Esophagus muscularis mucosa (tissue), 4 donors: ENCODE measurements around the gene LTV1. TPM values are rescaled to one million over a fixed set of nuclear protein-coding genes. Genes with fewer than 3 reads are reported as not detected.

Source experiments
- DNase-seq: peaks from one replicate; pipeline ENCODE4 v3.0.0-alpha.2; 2017; ENCODE audit errors: extremely low spot score
- H3K27ac ChIP-seq, 4 donors: fragments of 200-600 bp; sonication (generic); replicated peaks in 1 of 4; 1 replicate in 3 of 4; 2 replicates in 1 of 4; pipeline ENCODE4 v1.5.1; 2016 to 2019; ENCODE audit warnings: mild to moderate bottlenecking in 1 of 4
- H3K27me3 ChIP-seq, 4 donors: fragments of 200-600 bp; sonication (generic); one replicate each; pipeline versions ENCODE4 v1.5.1 to v1.6.0; 2016 to 2019
- H3K36me3 ChIP-seq, 4 donors: fragments of 200-600 bp; sonication (generic); one replicate each; pipeline ENCODE4 v1.5.1; 2016 to 2019
- H3K4me1 ChIP-seq, 4 donors: fragments of 200-600 bp; sonication (generic); one replicate each; pipeline ENCODE4 v1.5.1; 2016 to 2019
- H3K4me3 ChIP-seq, 4 donors: fragments of 200-600 bp; sonication (generic); 1 replicate in 2 of 4; 2 replicates in 2 of 4; pipeline ENCODE4 v1.5.1; 2016 to 2019; ENCODE audit warnings: mild to moderate bottlenecking in 4 of 4, moderate library complexity in 1 of 4
- H3K9me3 ChIP-seq, 4 donors: fragments of 200-600 bp; sonication (generic); 1 replicate in 3 of 4; 2 replicates in 1 of 4; pipeline ENCODE4 v1.5.1; 2016 to 2019
- EP300 ChIP-seq: sonication (generic); formaldehyde crosslinking; IDR thresholded peaks from one replicate; pipeline ENCODE4 v1.6.1; 2017; ENCODE audit warnings: antibody characterized with exemption
- POLR2A ChIP-seq: fragments of 450-650 bp; IDR thresholded peaks from one replicate; pipeline ENCODE4 v1.6.1; 2017; ENCODE audit warnings: antibody characterized with exemption, moderate library complexity, mild to moderate bottlenecking, low read depth
- POLR2AphosphoS5 ChIP-seq, 2 donors: sonication (generic); formaldehyde crosslinking; IDR thresholded peaks; one replicate each; pipeline ENCODE4 v1.6.1; 2017; ENCODE audit warnings: antibody characterized with exemption in 2 of 2
- WGBS: methylation state at CpG from one replicate; pipeline ENCODE4 v1.1.5; 2018; 5-methylcytosine and 5-hydroxymethylcytosine counted together
- intact Hi-C: fragments of 100-400 bp; cut with DNase I; formaldehyde crosslinking; loops from one replicate; pipeline ENCODE4 v1.15.1; 2023
- small RNA-seq, 3 donors: library from RNA; depleted of rRNA; stranded (forward); fragments of <200 nt; gene quantifications; one replicate each; pipeline ENCODE3, GENCODE V24; 2016
- total RNA-seq, 4 donors: library from RNA; depleted of rRNA; stranded (reverse); fragments of >200 nt; gene quantifications; one replicate each; pipeline versions ENCODE4 v1.1.0 to v1.2.1, GENCODE V29; 2016
- TF ChIP-seq, protein P1 (sequence below), 3 experiments: fragments of 200-600 bp in 2 of 3; fragments of 450-650 bp in 1 of 3; sonication (generic) in 2 of 3; IDR thresholded peaks; one replicate each; pipeline ENCODE4 v1.5.1; 2017 to 2019; ENCODE audit warnings: antibody characterized with exemption in 3 of 3, mild to moderate bottlenecking in 2 of 3, moderate library complexity in 1 of 3

Gene LTV1
- total RNA-seq, 4 donors from 2014 or later = 15.0 to 20.0 (median 18.0) TPM

DNA sequence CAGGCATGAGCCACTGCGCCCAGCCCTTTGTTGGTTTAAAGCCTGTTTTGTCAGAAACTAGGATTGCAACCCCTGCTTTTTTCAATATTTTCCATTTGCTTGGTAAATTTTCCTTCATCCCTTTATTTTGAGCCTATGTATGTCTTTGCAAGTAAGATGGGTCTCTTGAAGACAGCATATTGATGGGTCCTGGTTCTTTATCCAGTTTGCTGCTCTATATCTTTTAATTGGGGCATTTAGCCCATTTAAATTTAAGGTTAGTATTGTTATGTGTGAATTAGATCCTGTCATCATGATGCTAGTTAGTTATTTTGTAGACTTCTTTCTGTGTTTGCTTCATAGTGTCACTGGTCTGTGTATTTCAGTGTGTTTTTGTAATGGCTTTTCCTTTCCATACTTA is 67.9 kb downstream of the LTV1 start:
- Histone ChIP-seq H3K4me3 (no peak overlapping the region), H3K36me3 (no peaks in the 10 kb centered on the region), H3K9me3 (peaks cover 0 to 20% (median 12%) of the 10 kb centered on the region in 4 donors), H3K27ac (no peak overlapping the region), H3K4me1 (no peaks in the 10 kb centered on the region), H3K27me3 (no peaks in the 10 kb centered on the region)
- DNase-seq = no peak
- intact Hi-C loops = no loop called here
- TF ChIP-seq, protein P1, sequence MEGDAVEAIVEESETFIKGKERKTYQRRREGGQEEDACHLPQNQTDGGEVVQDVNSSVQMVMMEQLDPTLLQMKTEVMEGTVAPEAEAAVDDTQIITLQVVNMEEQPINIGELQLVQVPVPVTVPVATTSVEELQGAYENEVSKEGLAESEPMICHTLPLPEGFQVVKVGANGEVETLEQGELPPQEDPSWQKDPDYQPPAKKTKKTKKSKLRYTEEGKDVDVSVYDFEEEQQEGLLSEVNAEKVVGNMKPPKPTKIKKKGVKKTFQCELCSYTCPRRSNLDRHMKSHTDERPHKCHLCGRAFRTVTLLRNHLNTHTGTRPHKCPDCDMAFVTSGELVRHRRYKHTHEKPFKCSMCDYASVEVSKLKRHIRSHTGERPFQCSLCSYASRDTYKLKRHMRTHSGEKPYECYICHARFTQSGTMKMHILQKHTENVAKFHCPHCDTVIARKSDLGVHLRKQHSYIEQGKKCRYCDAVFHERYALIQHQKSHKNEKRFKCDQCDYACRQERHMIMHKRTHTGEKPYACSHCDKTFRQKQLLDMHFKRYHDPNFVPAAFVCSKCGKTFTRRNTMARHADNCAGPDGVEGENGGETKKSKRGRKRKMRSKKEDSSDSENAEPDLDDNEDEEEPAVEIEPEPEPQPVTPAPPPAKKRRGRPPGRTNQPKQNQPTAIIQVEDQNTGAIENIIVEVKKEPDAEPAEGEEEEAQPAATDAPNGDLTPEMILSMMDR (IDR thresholded peaks at IDR 0.05) = no peak
- TF ChIP-seq POLR2AphosphoS5 (IDR thresholded peaks at IDR 0.05) = no peak
- TF ChIP-seq EP300 = no peak
- no peak for TF ChIP-seq POLR2A
- WGBS = 86% methylated on average over 1 of the region's 1 CpG

DNA sequence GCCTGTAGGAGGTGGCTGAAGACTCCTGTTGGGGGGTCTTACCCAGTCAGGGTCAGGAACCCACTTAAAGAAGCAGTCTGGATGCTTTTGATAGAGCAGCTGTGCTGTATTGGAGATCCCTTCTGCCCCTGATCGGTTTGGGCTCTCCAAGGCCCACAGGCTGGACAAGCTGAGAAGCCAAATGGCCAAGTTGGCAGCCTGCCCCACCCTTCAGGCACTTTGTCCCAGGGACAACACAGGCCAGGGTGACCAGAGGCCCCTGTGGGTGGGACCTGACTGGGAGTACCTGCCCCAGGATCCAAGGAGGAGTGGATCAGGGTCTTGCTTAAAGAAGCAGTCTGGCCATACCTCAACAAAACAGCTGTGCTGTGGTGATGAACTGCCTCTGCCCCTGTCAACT is 69.5 kb downstream of the LTV1 start:
- 100% methylated on average over 1 of the region's 1 CpG for WGBS
- Histone ChIP-seq H3K4me3 (no peak overlapping the region), H3K9me3 (peaks cover 0 to 20% (median 13%) of the 10 kb centered on the region in 4 donors), H3K27ac (no peak overlapping the region), H3K36me3 (no peaks in the 10 kb centered on the region), H3K27me3 (no peaks in the 10 kb centered on the region), H3K4me1 (no peaks in the 10 kb centered on the region)
- no peak for DNase-seq
- TF ChIP-seq POLR2A (no peak), POLR2AphosphoS5 (IDR thresholded peaks at IDR 0.05) (no peak), EP300 (no peak)
- TF ChIP-seq, protein P1 (IDR thresholded peaks at IDR 0.05) = no peak
- intact Hi-C loops = no loop called here

Small RNAs within 50 kb of the gene (small RNA-seq; reads per million reads assigned to genes)
- 0 reads per million in 3 donors for gene ZC2HC1B

Other genes with a start within 250 kb of the LTV1 start
- gene PHACTR2, start 165.4 kb upstream of the LTV1 start, total RNA-seq = 100 to 1,000 TPM in 1 of 4 donors, 10 to 100 TPM in 3; 71.0 to 127 (median 82.7) TPM
- not detected for gene ZC2HC1B, start 21.1 kb downstream of the LTV1 start, total RNA-seq
- 10 to 100 TPM; 11.8 to 17.9 (median 16.0) TPM for gene PLAGL1, start 164.9 kb downstream of the LTV1 start, total RNA-seq